GM12891 (cell line): ENCODE results near the gene RAB8A.

Experiments used
- POLR2A ChIP-seq: IDR thresholded peaks from 2 replicates; pipeline ENCODE4 v1.6.1; 2011; ENCODE audit warnings: low read depth, low read length, control low read depth
- POLR2AphosphoS5 ChIP-seq: IDR thresholded peaks from 2 replicates; pipeline ENCODE4 v1.6.1; 2011; ENCODE audit warnings: low read depth, low read length, control low read depth
- TAF1 ChIP-seq: IDR thresholded peaks from 2 replicates; pipeline ENCODE4 v1.6.1; 2011; ENCODE audit warnings: low read depth, low read length, control low read depth

GRCh38 chr19:16070366-16070990 is 41.2 kb upstream of the RAB8A start:
- TF ChIP-seq POLR2AphosphoS5 (peak; percentile 53; the same call in 1 of the 2 replicates), POLR2A (peak; percentile 74), TAF1 (0 out of 2 replicates have a peak, but pooled peaks have one; percentile 65)
